ENCODE measurements around the gene NT5E. TPM values are rescaled to one million over a fixed set of nuclear protein-coding genes. Genes with fewer than 3 reads are reported as not detected.

Gene NT5E
- polyA plus RNA-seq, 1 experiment, result 63.0 TPM

DNA sequence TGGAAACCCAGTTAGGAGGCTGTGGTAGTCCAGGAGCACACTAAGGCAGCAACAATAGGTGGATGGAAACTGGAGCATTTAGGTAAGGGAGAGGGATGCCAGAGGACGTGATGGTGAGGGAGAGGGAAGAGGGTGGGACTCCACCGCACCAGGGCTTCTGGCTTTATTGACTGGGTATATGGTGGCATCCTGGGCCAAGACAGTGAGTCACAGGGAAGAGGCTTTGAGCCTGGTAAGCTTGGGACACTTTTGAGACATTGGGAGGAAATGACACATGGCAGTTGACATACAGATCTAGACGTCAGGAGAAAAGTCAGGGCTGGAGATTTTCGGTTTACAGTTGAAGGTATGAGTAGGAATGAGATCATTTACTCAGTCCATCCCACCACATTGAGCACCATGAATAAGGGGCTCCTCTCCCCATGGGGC lies 14.9 kb downstream of the NT5E start:
- peak; percentile 68 for DNase-seq (ENCODE audit: low read depth)
- CTCF ChIA-PET, result interaction anchor here (0.6 to 3.7 kb wide), 5 partner anchors 9 to 105 kb away, joined by 3 to 22 read pairs (median 6); partner anchors contain the start of gene NT5E
- Histone ChIP-seq H3K36me3 (ENCODE audit: control insufficient read depth, insufficient read depth, low read length) (no peaks in the 10 kb centered on the region), H3K27me3 (ENCODE audit: control insufficient read depth, insufficient read depth, low read length) (no peaks in the 10 kb centered on the region), H3K4me3 (ENCODE audit: low read depth, low read length) (no peak overlapping the region)
- POLR2A ChIA-PET, result interaction anchor here (0.5 kb wide), 2 partner anchors 15 to 178 kb away, joined by 4 to 5 read pairs; partner anchors contain the start of genes NT5E and SYNCRIP
- TF ChIP-seq, protein P1, sequence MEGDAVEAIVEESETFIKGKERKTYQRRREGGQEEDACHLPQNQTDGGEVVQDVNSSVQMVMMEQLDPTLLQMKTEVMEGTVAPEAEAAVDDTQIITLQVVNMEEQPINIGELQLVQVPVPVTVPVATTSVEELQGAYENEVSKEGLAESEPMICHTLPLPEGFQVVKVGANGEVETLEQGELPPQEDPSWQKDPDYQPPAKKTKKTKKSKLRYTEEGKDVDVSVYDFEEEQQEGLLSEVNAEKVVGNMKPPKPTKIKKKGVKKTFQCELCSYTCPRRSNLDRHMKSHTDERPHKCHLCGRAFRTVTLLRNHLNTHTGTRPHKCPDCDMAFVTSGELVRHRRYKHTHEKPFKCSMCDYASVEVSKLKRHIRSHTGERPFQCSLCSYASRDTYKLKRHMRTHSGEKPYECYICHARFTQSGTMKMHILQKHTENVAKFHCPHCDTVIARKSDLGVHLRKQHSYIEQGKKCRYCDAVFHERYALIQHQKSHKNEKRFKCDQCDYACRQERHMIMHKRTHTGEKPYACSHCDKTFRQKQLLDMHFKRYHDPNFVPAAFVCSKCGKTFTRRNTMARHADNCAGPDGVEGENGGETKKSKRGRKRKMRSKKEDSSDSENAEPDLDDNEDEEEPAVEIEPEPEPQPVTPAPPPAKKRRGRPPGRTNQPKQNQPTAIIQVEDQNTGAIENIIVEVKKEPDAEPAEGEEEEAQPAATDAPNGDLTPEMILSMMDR (IDR thresholded peaks at IDR 0.05; ENCODE audit: insufficient read depth, low read depth, low read length), result no peak

DNA sequence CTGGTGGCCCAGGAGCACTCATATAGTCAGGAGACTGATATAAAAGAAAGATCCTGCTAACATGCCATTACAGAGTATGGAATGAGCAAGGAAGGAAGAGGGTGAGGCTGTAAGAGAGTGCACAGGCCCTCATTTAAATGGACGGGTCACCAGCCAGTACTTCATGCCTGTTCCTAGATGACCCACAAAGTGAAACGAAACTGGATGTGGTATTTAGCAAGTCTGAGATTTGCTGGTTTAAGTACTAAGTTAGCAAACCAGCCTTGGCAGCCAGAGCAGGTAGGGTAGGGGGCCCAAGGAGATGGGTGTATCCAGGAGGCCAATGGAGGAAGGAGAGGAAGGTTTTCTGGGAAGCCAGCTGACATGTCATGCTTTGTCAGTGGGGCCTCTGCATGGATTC lies 15.9 kb downstream of the NT5E start:
- Histone ChIP-seq H3K27me3 (ENCODE audit: control insufficient read depth, insufficient read depth, low read length) (no peaks in the 10 kb centered on the region), H3K36me3 (ENCODE audit: control insufficient read depth, insufficient read depth, low read length) (no peaks in the 10 kb centered on the region), H3K4me3 (ENCODE audit: low read depth, low read length) (no peak overlapping the region)
- DNase-seq (ENCODE audit: low read depth), result no peak
- TF ChIP-seq, protein P1 (IDR thresholded peaks at IDR 0.05; ENCODE audit: insufficient read depth, low read depth, low read length), result no peak
- POLR2A ChIA-PET, result no interaction called here
- CTCF ChIA-PET, result interaction anchor here (1.8 kb wide), 2 partner anchors 17 to 111 kb away, joined by 6 to 7 read pairs; no protein-coding TSS in a partner anchor

DNA sequence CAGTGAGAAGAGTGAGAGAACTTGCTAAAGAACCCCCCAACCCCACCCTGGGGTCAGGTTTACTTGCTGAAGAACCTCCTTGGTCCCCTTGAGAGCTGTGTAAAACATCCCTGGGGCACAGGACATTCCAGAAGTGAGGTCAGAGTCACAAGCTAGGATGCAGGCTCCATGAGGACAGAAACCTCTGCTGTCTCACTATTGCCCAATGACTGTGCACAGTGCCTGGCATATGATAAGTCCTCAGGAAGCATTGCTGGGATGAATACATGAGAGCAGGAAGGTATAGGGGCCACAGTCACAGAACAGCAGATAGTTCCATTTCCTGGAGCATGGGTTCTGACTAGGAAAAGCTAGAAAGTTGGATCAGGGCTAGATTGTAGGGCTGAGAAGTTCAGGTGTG lies 18.4 kb downstream of the NT5E start:
- Histone ChIP-seq H3K27me3 (ENCODE audit: control insufficient read depth, insufficient read depth, low read length) (no peaks in the 10 kb centered on the region), H3K36me3 (ENCODE audit: control insufficient read depth, insufficient read depth, low read length) (no peaks in the 10 kb centered on the region; the same call in 1 of the 2 replicates), H3K4me3 (ENCODE audit: low read depth, low read length) (no peak overlapping the region)
- POLR2A ChIA-PET, result no interaction called here
- TF ChIP-seq, protein P1 (IDR thresholded peaks at IDR 0.05; ENCODE audit: insufficient read depth, low read depth, low read length), result no peak
- CTCF ChIA-PET, result interaction anchor here (1.1 to 3.6 kb wide), 3 partner anchors 15 to 106 kb away, joined by 3 to 30 read pairs (median 4); partner anchors contain the start of gene NT5E
- no peak for DNase-seq (ENCODE audit: low read depth)

DNA sequence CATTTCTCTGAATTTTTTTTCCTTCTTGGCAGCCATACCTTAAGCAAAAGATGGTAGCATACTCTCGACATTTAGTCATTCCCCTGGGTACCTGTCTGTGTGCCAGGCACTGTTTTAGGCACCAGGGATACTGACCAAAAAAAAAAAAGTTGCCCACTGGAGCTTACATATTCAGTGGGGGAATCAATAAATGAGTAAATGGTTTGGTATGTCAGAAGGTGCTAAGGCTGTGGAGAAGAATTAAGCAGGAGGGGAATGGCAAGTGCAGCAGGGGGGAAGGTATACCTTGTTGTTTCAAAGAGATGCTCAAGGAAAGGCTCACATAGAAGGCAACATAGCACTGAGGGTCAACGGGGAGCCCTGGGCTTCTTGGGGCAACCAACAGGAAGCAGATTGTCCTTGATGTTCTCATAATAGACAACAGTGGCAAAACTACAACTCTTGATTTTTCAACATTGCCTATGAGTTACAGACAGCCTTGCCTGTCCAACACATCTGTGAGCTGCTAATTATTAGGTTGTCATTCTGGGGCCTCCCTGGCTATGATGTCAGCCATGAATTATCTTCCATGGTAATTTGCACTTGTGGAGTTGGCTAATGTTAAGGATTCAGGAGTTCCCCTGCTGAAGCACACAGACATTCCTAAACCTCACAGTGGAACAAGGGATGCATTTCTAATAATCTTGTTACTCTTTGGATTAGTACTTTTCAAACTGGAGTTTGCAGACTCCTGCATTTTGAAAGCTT lies 19.6 kb downstream of the NT5E start:
- ChIA-PET CTCF (interaction anchor here (0.6 to 3.6 kb wide), 4 partner anchors 14 to 1602 kb away, joined by 3 to 30 read pairs (median 4); partner anchors contain the start of gene NT5E), POLR2A (no interaction called here)
- H3K4me3 ChIP-seq (ENCODE audit: low read depth, low read length), result no peak overlapping the region
- no peaks in the 10 kb centered on the region for H3K27me3 ChIP-seq (ENCODE audit: control insufficient read depth, insufficient read depth, low read length)
- DNase-seq (ENCODE audit: low read depth), result no peak
- no peaks in the 10 kb centered on the region; the same call in 1 of the 2 replicates for H3K36me3 ChIP-seq (ENCODE audit: control insufficient read depth, insufficient read depth, low read length)
- TF ChIP-seq, protein P1 (IDR thresholded peaks at IDR 0.05; ENCODE audit: insufficient read depth, low read depth, low read length), result no peak

DNA sequence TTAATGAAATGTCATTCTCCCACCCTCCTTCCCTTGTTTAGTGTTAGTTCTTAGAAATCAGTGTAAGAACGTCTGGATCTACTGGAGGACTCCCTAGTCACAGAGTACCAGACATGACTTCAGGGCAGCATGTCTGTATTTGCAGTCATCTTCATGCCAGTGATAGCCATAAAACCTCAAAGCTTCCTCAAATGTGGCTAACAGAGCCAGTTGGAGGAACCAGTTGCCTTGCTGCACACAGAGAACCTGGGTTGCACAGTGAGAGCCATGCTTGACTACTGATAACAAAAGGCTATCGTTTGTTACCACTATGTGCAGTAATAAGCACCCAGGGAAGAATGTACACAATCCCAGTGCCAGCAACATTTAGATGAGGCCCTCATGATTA lies 20.1 kb downstream of the NT5E start:
- CTCF ChIA-PET, result interaction anchor here (1.0 to 3.6 kb wide), 2 partner anchors 13 to 14 kb away, joined by 3 to 30 read pairs; no protein-coding TSS in a partner anchor
- POLR2A ChIA-PET, result no interaction called here
- Histone ChIP-seq H3K4me3 (ENCODE audit: low read depth, low read length) (no peak overlapping the region), H3K27me3 (ENCODE audit: control insufficient read depth, insufficient read depth, low read length) (no peaks in the 10 kb centered on the region), H3K36me3 (ENCODE audit: control insufficient read depth, insufficient read depth, low read length) (no peaks in the 10 kb centered on the region; the same call in 1 of the 2 replicates)
- no peak for DNase-seq (ENCODE audit: low read depth)
- TF ChIP-seq, protein P1 (IDR thresholded peaks at IDR 0.05; ENCODE audit: insufficient read depth, low read depth, low read length), result no peak
